ENCODE measurements around the gene LRRC18. TPM values are rescaled to one million over a fixed set of nuclear protein-coding genes. Genes with fewer than 3 reads are reported as not detected.
A peak's percentile ranks its signal among the peaks of the same experiment; 100 is the strongest.

The LRRC18 gene
- total RNA-seq, 1 experiment from 2014 or later: not detected

DNA sequence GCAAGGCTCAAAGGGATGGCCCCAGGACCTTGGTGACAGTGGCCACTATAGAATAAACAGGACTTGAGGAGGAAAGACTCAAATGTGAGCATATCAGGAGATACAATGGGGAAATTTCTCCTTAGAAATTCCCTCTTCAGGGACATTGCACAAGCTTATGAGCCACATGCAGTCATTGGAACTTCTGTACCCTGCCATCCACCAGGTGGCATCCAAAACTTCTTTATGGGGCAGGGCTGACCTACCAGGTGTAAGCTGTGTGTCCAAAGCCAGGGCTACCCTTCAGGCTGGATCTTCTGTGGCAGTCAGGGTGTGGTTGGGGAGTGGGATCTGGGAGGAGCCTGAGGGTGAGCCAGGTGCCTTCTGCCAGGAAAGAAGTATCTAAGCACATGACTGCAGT, 36.6 kb upstream of the LRRC18 start:
- ChIA-PET POLR2A (no interaction called here), CTCF (interaction anchor here (0.7 to 2.4 kb wide), 5 partner anchors 19 to 320 kb away, joined by 3 to 18 read pairs (median 9); no protein-coding TSS in a partner anchor)
- H3K4me3 ChIP-seq (ENCODE audit: low read depth, low read length): no peak overlapping the region
- no peaks in the 10 kb centered on the region for H3K36me3 ChIP-seq (ENCODE audit: control insufficient read depth, insufficient read depth, low read length)
- Mint-ChIP-seq H3K4me1 (ENCODE audit: low read depth, unreplicated experiment) (no peaks in the 10 kb centered on the region), H3K9me3 (ENCODE audit: unreplicated experiment) (no peaks in the 10 kb centered on the region), H3K27ac (ENCODE audit: unreplicated experiment) (no peak overlapping the region), H3K36me3 (ENCODE audit: insufficient read depth, unreplicated experiment) (no peaks in the 10 kb centered on the region), H3K27me3 (ENCODE audit: insufficient read depth, unreplicated experiment) (peaks cover 16% of the 10 kb centered on the region), H3K4me3 (ENCODE audit: unreplicated experiment) (no peak overlapping the region)
- no peaks in the 10 kb centered on the region for H3K9me3 ChIP-seq
- TF ChIP-seq CTCF (IDR thresholded peaks at IDR 0.05; ENCODE audit: insufficient read depth in 1 of 2, low read depth in 1 of 2, low read length in 1 of 2, severe bottlenecking in 1 of 2, unreplicated experiment in 1 of 2): peak in 1 of 2 experiments; percentile 52
- peak in 1 of 2 experiments; percentile 50 for DNase-seq
- H3K4me1 ChIP-seq: no peaks in the 10 kb centered on the region
- BruUV-seq (replicated peaks): no TSS peak
- intact Hi-C loops (cut with micrococcal nuclease; ENCODE audit: unreplicated experiment): no loop called here
- no peaks in the 10 kb centered on the region for H3K27me3 ChIP-seq (replicated peaks; ENCODE audit: control insufficient read depth, insufficient read depth, low read length)

GRCh38 chr10:48974510-48975156, 35.0 kb upstream of the LRRC18 start:
- H3K9me3 Mint-ChIP-seq (ENCODE audit: unreplicated experiment): no peaks in the 10 kb centered on the region
- no TSS peak for BruUV-seq (replicated peaks)
- H3K4me3 Mint-ChIP-seq (ENCODE audit: unreplicated experiment): no peak overlapping the region
- TF ChIP-seq CTCF (IDR thresholded peaks at IDR 0.05; ENCODE audit: insufficient read depth in 1 of 2, low read depth in 1 of 2, low read length in 1 of 2, severe bottlenecking in 1 of 2, unreplicated experiment in 1 of 2): no peak
- DNase-seq: no peak
- H3K27me3 Mint-ChIP-seq (ENCODE audit: insufficient read depth, unreplicated experiment): peaks cover 16% of the 10 kb centered on the region
- intact Hi-C loops (cut with micrococcal nuclease; ENCODE audit: unreplicated experiment): no loop called here
- no peaks in the 10 kb centered on the region for H3K36me3 Mint-ChIP-seq (ENCODE audit: insufficient read depth, unreplicated experiment)
- H3K4me1 Mint-ChIP-seq (ENCODE audit: low read depth, unreplicated experiment): no peaks in the 10 kb centered on the region
- no peak overlapping the region for H3K4me3 ChIP-seq (ENCODE audit: low read depth, low read length)
- POLR2A ChIA-PET: no interaction called here
- H3K27me3 ChIP-seq (replicated peaks; ENCODE audit: control insufficient read depth, insufficient read depth, low read length): no peaks in the 10 kb centered on the region
- H3K27ac Mint-ChIP-seq (ENCODE audit: unreplicated experiment): no peak overlapping the region
- H3K4me1 ChIP-seq: no peaks in the 10 kb centered on the region
- CTCF ChIA-PET: interaction anchor here (2.4 kb wide), 1 partner anchor 189 kb away, joined by 18 read pairs; no protein-coding TSS in a partner anchor
- H3K36me3 ChIP-seq (ENCODE audit: control insufficient read depth, insufficient read depth, low read length): no peaks in the 10 kb centered on the region
- no peaks in the 10 kb centered on the region for H3K9me3 ChIP-seq

DNA sequence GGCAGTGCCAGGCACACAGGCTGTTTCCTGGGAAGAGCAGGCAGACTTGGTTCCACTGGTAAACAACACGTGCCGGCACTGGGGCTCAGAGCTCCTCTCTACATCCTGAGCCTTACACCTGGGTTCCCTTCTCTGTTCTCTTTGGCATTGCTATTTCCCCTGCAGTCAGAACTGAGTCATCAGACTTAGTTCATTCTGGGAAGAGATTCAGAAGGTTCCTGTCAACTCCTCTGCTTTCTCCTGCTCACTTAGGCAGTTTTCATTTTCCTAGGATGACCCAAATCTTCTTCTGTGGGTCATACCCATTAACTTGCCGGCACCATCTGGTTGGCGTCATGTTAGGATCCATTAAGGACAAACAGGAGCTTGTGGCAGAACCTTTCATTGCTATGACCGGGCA, 33.4 kb upstream of the LRRC18 start:
- POLR2A ChIA-PET: no interaction called here
- no peaks in the 10 kb centered on the region for H3K4me1 Mint-ChIP-seq (ENCODE audit: low read depth, unreplicated experiment)
- H3K9me3 Mint-ChIP-seq (ENCODE audit: unreplicated experiment): no peaks in the 10 kb centered on the region
- no peak for DNase-seq
- Histone ChIP-seq H3K27me3 (replicated peaks; ENCODE audit: control insufficient read depth, insufficient read depth, low read length) (no peaks in the 10 kb centered on the region), H3K4me3 (ENCODE audit: low read depth, low read length) (no peak overlapping the region), H3K4me1 (no peaks in the 10 kb centered on the region), H3K9me3 (no peaks in the 10 kb centered on the region), H3K36me3 (ENCODE audit: control insufficient read depth, insufficient read depth, low read length) (no peaks in the 10 kb centered on the region)
- peaks cover 14% of the 10 kb centered on the region for H3K27me3 Mint-ChIP-seq (ENCODE audit: insufficient read depth, unreplicated experiment)
- H3K4me3 Mint-ChIP-seq (ENCODE audit: unreplicated experiment): no peak overlapping the region
- intact Hi-C loops (cut with micrococcal nuclease; ENCODE audit: unreplicated experiment): no loop called here
- no peaks in the 10 kb centered on the region for H3K36me3 Mint-ChIP-seq (ENCODE audit: insufficient read depth, unreplicated experiment)
- no peak overlapping the region for H3K27ac Mint-ChIP-seq (ENCODE audit: unreplicated experiment)
- BruUV-seq (replicated peaks): no TSS peak
- no peak for TF ChIP-seq CTCF (IDR thresholded peaks at IDR 0.05; ENCODE audit: insufficient read depth in 1 of 2, low read depth in 1 of 2, low read length in 1 of 2, severe bottlenecking in 1 of 2, unreplicated experiment in 1 of 2)
- CTCF ChIA-PET: no interaction called here
